ENCODE results near the gene MSANTD1. TPM values are rescaled to one million over a fixed set of nuclear protein-coding genes. Genes with fewer than 3 reads are reported as not detected.

The MSANTD1 gene
- total RNA-seq, 1 experiment from 2014 or later: 0.71 TPM

DNA sequence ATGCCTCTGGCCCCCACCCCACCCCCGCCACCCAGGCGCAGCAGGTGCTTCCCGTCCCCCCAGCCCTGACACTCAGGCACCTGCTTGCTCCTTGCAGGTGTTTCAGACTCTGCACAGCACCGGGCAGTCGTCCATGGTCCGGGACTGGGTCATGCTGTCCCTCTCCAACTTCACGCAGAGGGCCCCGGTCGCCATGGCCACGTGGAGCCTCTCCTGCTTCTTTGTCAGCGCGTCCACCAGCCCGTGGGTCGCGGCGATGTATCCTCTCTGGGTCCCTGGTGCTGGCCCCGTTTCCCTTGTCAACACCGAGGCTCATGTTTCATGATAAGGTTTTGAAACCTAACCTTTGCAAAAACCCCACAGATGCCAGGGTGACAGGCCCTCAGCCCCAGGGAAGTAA lies 10.2 kb upstream of the MSANTD1 start:
- no peaks in the 10 kb centered on the region for H3K36me3 ChIP-seq (ENCODE audit: control insufficient read depth in 1 of 2, insufficient read depth in 2 of 2, low read length in 2 of 2)

DNA sequence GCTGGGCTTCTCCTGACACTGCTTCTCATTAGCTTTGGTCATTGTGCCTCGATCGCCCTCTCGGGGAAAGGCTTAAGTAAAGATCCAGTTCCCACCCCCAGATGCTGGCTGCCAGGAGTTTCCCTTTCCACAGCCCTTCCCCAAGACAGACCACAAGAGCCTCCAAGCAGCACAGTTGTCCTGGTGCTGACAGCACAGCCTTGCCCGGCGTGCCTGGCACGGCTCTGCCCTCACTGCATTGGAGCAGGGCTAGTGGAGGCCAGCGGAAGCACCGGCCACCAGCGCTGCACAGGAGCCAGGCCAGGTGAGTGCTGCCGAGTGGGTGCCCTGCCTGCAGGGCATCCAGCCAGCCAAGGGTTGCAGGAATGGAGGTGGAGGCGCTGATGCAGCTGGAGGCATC lies 9.7 kb upstream of the MSANTD1 start:
- H3K27me3 ChIP-seq (ENCODE audit: insufficient read depth, low read length): no peaks in the 10 kb centered on the region
- no peak for ATAC-seq
- H3K4me2 ChIP-seq (ENCODE audit: low read length): no peak overlapping the region
- no peaks in the 10 kb centered on the region for H3K9me2 ChIP-seq (ENCODE audit: insufficient read depth)
- no peak overlapping the region for H3K9ac ChIP-seq (ENCODE audit: low read length)
- no peak overlapping the region for H3K27ac ChIP-seq (ENCODE audit: low read depth, low read length)
- H3K36me3 ChIP-seq (ENCODE audit: control insufficient read depth in 1 of 2, insufficient read depth in 2 of 2, low read length in 2 of 2): no peaks in the 10 kb centered on the region
- intact Hi-C loops (cut with micrococcal nuclease): no loop called here
- no TSS peak for BruUV-seq (replicated peaks)
- ChIA-PET CTCF (no interaction called here), RAD21 (ENCODE audit: low non-redundant PET in 1 of 2, low total read pairs in 2 of 2, uncharacterized antibody in 2 of 2, unreplicated experiment in 2 of 2) (no interaction called here), POLR2A (no interaction called here)
- H3K4me3 ChIP-seq (replicated peaks in 1 of 2; ENCODE audit: low read depth in 1 of 2, low read length in 2 of 2): no peak overlapping the region
- no peak for DNase-seq (ENCODE audit: low read depth, low spot score)
- no peak for TF ChIP-seq EZH2phosphoT487 (IDR thresholded peaks at IDR 0.05; ENCODE audit: borderline replicate concordance)
- H4K20me1 ChIP-seq (ENCODE audit: insufficient read depth): no peaks in the 10 kb centered on the region
- no peaks in the 10 kb centered on the region for H3K4me1 ChIP-seq (ENCODE audit: control insufficient read depth in 1 of 2, insufficient read depth in 2 of 2, low read length in 2 of 2)
- H3K9me3 ChIP-seq (ENCODE audit: control insufficient read depth in 1 of 2, insufficient read depth in 1 of 2, low read depth in 1 of 2, low read length in 2 of 2): no peaks in the 10 kb centered on the region
- no peak overlapping the region for H2AFZ ChIP-seq (ENCODE audit: low read depth, low read length, poor library complexity, severe bottlenecking)
- H3K79me2 ChIP-seq (ENCODE audit: insufficient read depth, low read length): no peaks in the 10 kb centered on the region

More for the DNA sequence above, 10.2 kb upstream of the MSANTD1 start:
- Histone ChIP-seq H3K9ac (ENCODE audit: low read length) (no peak overlapping the region), H3K4me1 (ENCODE audit: control insufficient read depth in 1 of 2, insufficient read depth in 2 of 2, low read length in 2 of 2) (no peaks in the 10 kb centered on the region), H3K4me3 (replicated peaks in 1 of 2; ENCODE audit: low read depth in 1 of 2, low read length in 2 of 2) (no peak overlapping the region), H3K9me3 (ENCODE audit: control insufficient read depth in 1 of 2, insufficient read depth in 1 of 2, low read depth in 1 of 2, low read length in 2 of 2) (no peaks in the 10 kb centered on the region), H3K27me3 (ENCODE audit: insufficient read depth, low read length) (no peaks in the 10 kb centered on the region), H3K9me2 (ENCODE audit: insufficient read depth) (no peaks in the 10 kb centered on the region), H2AFZ (ENCODE audit: low read depth, low read length, poor library complexity, severe bottlenecking) (no peak overlapping the region), H3K27ac (ENCODE audit: low read depth, low read length) (no peak overlapping the region), H4K20me1 (ENCODE audit: insufficient read depth) (no peaks in the 10 kb centered on the region), H3K4me2 (ENCODE audit: low read length) (no peak overlapping the region), H3K79me2 (ENCODE audit: insufficient read depth, low read length) (no peaks in the 10 kb centered on the region)
- RAD21 ChIA-PET (ENCODE audit: low non-redundant PET in 1 of 2, low total read pairs in 2 of 2, uncharacterized antibody in 2 of 2, unreplicated experiment in 2 of 2): no interaction called here
- no TSS peak for BruUV-seq (replicated peaks)
- intact Hi-C loops (cut with micrococcal nuclease): no loop called here
- CTCF ChIA-PET: no interaction called here
- no peak for TF ChIP-seq ZFX (IDR thresholded peaks at IDR 0.05)
- TF ChIP-seq EZH2 (IDR thresholded peaks at IDR 0.05): no peak
- no peak for TF ChIP-seq POLR2AphosphoS5 (IDR thresholded peaks at IDR 0.05; ENCODE audit: low read depth, low read length)
- no peak for TF ChIP-seq EGR1 (IDR thresholded peaks at IDR 0.05; ENCODE audit: low read depth)
- TF ChIP-seq CBX3 (IDR thresholded peaks at IDR 0.05; ENCODE audit: low read depth): no peak
- TF ChIP-seq YY1 (IDR thresholded peaks at IDR 0.05; ENCODE audit: extremely low read depth, insufficient replicate concordance, low read depth, low read length): no peak
- TF ChIP-seq EZH2phosphoT487 (IDR thresholded peaks at IDR 0.05; ENCODE audit: borderline replicate concordance): no peak
- TF ChIP-seq SRF (IDR thresholded peaks at IDR 0.05; ENCODE audit: low read depth): no peak
- TF ChIP-seq ZNF274 (IDR thresholded peaks at IDR 0.05; ENCODE audit: low read depth, low read length): no peak
- no peak for TF ChIP-seq RAD21 (IDR thresholded peaks at IDR 0.05; ENCODE audit: low read depth)
- TF ChIP-seq, protein P1, sequence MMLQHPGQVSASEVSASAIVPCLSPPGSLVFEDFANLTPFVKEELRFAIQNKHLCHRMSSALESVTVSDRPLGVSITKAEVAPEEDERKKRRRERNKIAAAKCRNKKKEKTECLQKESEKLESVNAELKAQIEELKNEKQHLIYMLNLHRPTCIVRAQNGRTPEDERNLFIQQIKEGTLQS (IDR thresholded peaks at IDR 0.05): no peak
- POLR2A ChIA-PET: no interaction called here
- DNase-seq (ENCODE audit: low read depth, low spot score) (no peak), ATAC-seq (no peak)

Data from HCT116 (cell line).